ENCODE measurements around the gene PWP1.

Gene PWP1

GRCh38 chr12:107736914-107737313 is 51.3 kb downstream of the PWP1 start:
- no peak for DNase-seq

- DNase-seq, result no peak
Observed at GRCh38 chr12:107748472-107748871, 62.9 kb downstream of the PWP1 start.

- no peak for DNase-seq
Observed at GRCh38 chr12:107749083-107749482, 63.5 kb downstream of the PWP1 start.

- peak; percentile 41 to 73 for DNase-seq
Observed at GRCh38 chr12:107759410-107759809, 73.8 kb downstream of the PWP1 start.

- DNase-seq, result peak in 1 of 2 experiments; percentile 26
Observed at GRCh38 chr12:107760207-107760808, 74.7 kb downstream of the PWP1 start.

- peak; percentile 96 for DNase-seq
Observed at GRCh38 chr12:107760809-107761501, 75.4 kb downstream of the PWP1 start, which contains the start of gene PRDM4. Gene PRDM4 (minus strand): TSS chr12:107761137. CDS start chr12:107760515, 622 bp downstream.

GRCh38 chr12:107761502-107761904 is 75.9 kb downstream of the PWP1 start:
- no peak for DNase-seq

Data from NCI-H2081 (cell line).